ENCODE data around the gene NAA80.
"Not testable (repeated sequence)": the region's sequence is repeated elsewhere in the genome, so short reads cannot be mapped to it uniquely, and the experiment has no call there.

NAA80 gene

DNA sequence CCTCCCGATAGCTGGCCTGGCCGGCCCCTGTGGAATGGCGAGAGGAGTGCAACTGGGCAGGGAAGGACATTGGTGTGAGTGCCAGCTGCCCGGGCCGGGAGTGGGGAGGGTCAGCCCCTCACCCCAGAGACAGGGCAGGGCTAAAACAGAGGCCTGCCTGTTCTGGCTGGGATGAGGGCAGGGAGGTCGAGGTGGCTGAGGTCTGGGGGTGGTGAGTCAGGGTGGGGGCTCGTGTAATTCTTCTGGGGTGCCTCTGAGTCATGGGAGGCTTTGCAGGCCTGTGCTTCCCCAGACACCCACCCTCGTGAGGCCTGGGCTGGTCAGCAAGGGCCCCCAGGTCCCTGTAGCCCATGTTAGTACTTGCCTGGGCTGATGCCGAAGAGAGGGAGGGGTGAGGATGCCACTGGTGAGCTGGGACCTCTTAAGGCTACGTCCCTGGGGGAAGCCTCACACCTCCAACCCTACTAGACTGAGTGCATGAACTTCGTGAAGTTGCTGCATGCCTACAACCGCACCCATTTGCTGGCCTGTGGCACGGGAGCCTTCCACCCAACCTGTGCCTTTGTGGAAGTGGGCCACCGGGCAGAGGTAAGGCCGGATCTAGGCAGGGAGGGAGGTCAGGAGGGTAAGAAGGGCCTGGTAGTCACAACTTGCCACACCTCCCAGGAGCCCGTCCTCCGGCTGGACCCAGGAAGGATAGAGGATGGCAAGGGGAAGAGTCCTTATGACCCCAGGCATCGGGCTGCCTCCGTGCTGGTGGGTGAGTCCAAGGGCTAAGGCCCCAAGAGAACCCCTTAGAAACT lies 28.6 kb downstream of the NAA80 start:
- DNase-seq (ENCODE audit: low spot score), result no peak

DNA sequence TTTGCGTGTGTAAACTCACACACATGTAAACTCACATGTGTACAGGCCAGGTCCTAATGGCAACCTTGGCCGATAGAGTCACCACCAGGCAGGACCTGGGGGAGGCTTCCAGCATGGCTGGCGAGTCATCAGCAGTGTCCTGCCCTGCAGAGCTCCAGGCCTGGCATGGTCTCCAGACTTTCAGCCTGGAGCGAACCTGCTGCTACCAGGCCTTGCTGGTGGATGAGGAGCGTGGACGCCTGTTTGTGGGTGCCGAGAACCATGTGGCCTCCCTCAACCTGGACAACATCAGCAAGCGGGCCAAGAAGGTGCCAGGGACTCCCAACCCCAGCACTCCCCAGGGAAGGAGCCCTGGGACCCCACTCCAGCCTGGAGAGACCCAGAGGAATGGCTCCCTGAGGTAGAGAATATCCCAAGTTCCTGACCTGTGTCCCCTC lies 29.2 kb downstream of the NAA80 start:
- no peak for DNase-seq (ENCODE audit: low spot score)

DNA sequence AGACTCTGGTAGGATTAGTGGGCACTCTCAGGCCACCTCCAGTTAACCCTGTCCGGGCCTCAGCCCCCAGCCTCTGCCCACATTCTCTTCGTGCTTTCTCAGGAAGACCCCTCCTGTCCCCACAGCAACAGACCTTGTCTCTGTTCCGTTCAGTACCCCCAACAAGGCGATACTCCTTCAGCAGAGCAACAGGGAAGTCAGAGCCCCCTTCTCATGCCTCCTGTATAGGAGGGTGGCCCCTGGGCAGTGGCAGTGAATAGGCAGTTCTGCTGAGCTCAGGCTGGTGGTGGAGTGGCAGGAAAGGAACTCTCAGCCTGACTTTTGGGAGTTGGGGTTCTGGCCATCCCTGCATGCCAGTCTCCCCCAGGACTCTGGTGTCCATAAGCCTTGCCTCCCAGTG lies 29.7 kb downstream of the NAA80 start:
- DNase-seq (ENCODE audit: low spot score), result no peak

DNA sequence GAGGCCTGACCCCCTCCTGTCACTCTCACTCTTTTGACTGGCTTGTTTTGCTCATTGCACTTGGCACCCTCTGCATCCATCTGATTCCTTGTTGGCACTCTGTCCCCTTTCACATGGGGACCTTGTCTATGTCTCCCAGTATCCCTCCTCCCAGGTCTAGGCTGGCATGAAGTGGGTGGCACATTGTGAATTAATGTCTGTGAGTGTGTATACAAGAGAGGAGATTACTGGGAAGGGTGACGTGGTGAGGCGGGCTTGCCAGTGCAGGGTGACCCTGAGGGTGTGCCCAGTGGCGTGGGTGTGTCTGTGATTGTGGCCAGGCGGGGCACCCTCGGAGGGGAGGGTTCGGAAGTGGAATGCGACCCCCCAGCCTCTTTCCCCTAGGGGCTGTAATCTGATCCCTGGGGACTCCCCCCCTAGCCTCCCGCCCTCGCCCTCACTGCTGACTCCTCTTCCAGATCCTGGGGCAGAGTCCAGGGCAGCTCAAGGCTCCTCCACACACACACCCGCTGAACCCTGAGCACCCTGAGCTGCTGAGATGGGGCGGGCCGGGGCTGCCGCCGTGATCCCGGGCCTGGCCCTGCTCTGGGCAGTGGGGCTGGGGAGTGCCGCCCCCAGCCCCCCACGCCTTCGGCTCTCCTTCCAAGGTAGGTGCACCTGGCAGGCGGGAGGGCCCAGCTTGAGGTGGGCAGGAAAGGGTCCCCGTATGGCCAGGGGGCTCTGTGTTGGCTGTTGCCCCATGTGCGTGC lies 30.3 kb downstream of the NAA80 start, which contains the start of gene SEMA3B:
Gene SEMA3B (plus strand): TSS at position 445 of the 749 bp plus-strand sequence. CDS start 94 bp downstream, at position 539.
- no peak for DNase-seq (ENCODE audit: low spot score)

DNA sequence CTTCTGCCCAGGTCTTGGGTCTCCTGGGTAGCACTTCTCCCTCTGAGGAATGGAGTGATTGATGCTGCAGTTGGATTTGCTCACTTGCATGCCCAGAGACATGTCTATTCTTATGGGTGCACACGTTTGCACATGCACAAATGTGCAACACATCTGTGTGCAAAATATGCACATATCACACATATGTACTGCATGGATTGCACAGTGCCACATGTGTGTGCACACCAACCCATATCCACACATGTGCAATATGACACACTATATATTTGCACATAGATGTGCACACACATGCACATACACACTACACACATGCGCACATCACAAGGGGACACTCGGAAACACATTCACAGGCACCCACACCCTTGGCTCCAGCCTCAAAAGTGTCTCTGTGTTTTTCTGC lies 30.9 kb downstream of the NAA80 start:
- no peak for DNase-seq (ENCODE audit: low spot score)

DNA sequence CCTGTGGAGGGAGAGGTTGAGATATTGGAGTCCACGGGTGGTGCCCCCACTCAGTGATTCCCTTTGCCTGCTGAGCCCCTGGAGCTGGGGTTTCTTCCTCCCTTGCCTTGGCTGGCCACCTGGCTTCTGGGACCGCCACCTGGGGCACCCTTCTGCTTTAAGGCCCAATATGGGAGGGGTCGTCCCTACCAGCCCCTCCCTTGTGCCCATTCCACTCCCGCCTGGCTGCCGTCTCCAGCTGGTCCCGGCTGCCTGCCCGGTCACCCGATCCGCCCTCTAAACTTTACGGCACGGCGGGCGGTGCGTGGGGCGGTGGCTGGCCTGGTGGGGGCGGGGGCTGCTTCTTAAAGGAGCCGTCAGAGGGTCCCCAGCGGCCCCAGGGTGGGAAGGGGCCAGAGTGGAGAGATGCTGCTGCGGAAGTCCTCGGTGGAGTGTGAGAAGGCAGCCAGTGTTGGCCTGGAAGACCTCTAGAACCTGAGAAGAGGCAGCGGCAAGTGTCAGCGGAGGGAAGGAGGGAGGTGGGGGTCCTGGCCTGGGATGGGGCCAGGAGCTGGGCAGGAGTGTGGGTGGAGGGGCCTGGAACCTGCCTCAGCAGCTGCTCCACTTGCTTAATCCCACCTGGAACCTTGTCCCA lies 31.8 kb downstream of the NAA80 start:
- no peak for DNase-seq (ENCODE audit: low spot score)

DNA sequence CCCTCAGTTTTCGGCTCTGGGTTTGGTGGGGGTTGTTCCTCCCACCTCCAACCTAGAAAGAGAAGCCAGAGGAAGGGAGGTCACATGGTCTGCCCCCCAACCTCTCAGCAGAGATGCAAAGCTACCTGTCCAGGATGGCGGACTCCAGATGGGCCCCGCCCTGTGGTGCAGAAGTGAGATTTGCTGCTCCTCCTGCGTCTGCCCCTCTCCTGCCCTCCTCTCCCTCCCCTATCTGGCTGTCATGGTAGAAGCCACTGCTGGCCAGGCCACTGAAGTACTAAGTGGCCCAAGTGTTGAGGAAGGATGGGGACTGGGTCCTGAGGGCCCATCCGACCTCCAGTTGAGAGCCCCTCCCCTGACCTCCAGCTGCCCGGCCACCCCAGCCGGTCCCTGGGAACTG lies 32.4 kb downstream of the NAA80 start:
- DNase-seq (ENCODE audit: low spot score), result no peak

DNA sequence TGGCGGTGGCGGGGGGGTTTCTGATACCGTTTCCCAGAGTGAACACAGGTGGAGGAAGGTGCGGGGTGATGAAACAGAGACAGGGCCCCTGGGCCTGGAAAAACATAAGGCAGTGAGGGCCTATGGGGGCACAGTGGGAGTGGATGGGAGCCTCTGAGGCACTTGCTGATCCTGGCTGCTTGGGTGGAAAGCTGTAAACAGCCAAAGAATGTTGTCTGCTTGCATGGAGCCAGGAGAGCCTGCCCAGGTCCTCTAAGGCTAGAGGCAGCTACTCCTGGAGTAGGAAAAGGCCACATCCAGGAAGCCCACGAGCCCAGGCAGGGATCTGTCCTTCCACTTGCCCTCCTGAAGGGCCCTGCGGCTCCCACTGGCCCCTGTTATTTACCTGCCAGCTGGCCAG lies 33.2 kb downstream of the NAA80 start:
- no peak for DNase-seq (ENCODE audit: low spot score)

DNA sequence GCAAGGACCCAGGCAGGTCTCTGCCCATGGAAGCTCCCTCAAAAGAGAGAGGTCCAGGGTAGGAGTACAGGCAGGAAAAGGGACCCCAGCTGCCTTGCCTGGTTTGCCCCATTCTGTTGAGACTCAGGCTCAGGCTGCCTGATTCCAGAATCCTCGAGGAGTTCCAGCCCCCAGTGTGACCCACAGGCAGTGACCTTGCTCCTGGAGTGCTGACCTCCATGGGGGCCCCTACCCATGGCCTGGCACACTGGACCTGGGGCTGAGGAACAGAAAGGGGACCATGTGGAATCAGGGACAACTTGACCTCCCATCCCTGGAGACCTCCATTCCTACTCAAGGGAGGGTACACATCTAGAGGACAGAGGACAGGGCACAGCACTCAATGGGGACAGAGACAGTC lies 33.6 kb downstream of the NAA80 start:
- DNase-seq (ENCODE audit: low spot score), result no peak

DNA sequence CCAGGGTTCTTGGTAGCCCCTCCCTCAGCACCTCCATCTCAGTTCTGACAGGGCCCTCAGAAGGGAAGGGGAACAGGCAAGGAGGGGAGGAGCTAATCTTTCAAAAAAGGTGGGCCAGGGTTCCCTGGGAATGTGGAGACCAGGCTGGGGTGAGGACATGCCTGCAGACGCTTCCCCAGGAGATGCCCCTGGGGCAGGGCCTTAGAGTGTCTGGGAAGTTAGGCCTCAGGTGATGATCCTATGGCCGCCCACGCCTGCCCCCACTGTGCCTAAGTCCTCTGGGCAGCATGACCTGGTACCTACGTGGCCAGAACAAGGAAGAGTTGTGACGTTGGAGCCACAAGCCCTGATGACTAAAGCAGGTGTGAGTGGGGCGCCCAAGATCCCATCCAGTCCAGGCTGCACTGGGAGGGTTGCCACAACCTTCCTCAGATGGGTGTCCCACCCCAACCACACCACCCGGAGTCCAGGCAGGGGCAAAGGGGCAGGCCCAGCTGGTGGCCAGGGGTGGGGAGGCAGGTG lies 34.2 kb downstream of the NAA80 start:
- DNase-seq (ENCODE audit: low spot score), result no peak

DNA sequence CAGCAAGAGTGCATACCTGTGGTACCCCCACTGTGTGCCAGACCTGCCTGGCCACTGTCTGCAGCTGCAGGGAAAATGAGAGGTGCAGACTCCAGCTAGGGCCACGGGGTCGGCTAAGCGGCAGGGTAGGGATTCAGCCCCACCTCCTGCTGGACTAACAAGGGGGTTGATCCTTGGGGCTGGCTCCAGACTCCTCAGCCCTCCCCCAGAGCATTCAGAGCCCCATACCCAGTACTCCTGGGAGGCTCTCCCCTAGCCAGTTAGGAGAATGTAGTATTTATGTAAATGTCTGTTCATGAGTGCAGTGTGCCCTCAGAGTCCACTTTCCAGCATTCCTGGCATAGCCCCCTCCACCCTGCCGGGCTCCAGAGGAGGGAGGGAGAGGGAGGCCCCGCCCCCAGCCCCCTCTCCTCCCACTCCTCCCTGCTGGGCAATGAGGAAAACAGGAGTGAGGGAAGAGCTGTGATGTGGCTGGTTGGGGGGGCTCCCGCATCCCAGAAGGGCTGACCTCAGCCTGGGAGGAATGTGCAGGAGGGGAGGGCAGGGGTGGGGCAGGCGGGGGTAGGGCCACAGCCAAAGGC lies 34.7 kb downstream of the NAA80 start:
- DNase-seq (ENCODE audit: low spot score), result peak; percentile 93

DNA sequence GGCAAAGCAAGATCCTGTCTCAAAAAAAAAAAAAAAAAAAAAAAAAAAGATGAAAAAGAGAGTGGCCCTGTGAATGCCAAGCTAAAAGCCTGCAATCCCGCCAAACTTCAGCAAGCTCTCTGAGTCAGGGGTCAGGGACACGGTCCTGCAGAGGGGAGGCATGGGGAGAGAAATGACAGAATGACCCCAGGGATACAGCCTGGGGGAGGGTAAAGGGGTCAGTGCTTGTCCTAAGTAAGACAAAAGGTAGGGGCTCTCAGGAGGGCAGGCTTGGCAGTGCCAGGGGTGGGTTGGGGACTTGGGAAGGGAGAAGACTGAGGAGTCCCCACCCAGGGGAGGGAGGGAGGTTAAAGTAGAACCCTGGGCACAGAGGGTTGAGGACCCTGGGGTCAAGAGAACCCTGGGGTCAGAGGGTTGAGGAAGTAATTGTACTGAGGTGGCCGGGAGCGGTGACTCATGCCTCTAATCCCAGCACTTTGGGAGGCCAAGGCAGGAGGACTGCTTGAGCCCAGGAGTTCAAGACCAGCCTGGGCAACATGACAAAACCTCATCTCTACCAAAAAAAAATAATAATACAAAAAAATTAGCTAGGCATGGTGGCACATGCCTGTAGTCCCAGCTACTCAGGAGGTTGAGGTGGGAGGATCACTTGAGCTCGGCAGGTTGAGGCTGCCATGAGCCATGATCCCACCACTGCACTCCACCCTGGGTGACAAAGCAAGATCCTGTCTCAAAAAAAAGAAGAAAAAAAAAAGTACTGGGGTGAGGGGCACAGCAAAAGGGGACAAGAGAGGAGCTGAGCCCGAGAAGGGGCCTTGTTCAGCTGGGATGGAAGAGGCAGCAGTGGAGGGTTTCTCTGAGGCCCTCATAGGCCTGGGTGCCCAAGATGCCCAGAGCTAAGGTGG lies 35.5 kb downstream of the NAA80 start:
- no peak for DNase-seq (ENCODE audit: low spot score)

DNA sequence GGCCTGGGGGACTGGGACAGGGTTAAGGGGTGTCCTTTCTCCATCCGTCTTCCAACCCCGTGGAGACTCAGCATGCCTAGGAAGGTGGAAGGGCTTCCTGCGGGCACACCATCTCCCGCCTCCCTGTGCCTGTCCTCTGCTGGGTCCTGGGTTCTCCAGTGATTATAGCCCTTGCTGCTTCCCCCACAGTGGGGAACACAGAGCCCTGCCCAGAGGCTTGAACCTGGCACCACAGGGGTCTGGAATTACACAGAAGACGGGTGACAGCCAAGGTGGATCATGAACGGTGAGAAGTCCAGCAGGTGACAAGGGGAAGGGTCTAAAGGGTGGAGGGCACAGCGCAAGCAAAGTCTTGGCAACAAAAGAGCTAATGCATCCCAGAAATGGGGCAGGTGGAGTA lies 36.4 kb downstream of the NAA80 start:
- no peak for DNase-seq (ENCODE audit: low spot score)

DNA sequence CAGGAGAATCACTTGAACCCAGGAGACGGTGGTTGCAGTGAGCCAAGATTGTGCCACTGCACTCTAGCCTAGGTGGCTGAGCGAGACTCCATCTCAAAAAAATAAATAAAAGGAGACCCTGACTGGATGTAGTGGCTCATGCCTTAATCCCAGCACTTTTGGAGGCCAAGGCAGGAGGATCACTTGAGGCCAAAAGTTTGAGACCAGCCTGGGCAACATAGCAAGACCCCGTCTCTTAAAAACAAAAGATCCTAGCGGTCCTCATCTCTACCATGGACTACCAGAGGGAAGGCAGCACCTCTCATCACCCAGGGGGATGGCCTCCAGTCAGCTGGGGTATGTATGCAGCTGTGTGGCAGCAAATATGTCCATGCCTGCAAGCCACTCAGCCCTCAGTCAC lies 37.0 kb downstream of the NAA80 start:
- DNase-seq (ENCODE audit: low spot score), result not testable (repeated sequence)

DNA sequence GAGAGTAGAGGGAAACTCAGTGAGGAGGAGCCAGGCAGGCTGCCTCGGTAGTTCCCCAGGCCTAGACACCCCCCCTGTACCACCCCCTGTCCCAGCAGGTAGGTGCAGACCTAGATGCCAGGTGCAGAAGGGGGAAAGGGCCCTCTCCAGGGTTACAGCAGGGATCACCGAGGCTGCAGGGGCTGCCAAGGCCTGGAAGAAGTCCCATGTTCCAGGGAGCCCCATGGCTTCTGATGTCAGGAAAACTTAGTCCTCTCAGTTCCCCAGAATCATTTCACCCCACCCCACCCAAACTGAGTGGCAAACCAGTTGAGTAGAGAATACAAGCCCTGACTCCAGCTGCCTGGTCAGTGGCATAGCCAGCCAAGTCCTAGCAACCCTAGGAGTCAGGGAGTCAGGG lies 37.7 kb downstream of the NAA80 start:
- no peak for DNase-seq (ENCODE audit: low spot score)

DNA sequence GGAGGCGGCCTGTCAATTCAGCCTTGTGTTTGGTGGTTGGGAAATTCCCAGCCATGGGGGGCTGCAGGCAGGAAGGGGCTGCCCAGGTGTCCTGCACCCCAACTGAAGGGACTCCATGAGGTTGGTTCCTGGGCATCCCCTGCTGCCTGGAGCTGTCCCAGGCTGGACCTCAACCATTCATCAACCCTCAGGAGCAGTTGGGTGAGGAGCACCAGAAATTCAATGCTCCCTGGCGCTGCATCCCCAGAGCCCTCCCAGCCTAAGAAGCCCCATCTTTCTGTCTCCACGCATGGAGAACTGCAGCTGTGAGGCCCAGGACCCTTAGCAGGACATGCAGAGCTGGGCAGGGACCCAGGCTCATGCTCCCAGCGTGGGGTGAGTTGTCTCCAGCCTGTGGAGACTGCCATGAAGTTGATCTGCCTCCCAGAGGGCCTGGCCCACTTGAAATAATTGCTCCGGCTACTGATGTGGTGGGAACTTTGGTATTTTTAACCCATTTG lies 38.2 kb downstream of the NAA80 start:
- DNase-seq (ENCODE audit: low spot score), result no peak

DNA sequence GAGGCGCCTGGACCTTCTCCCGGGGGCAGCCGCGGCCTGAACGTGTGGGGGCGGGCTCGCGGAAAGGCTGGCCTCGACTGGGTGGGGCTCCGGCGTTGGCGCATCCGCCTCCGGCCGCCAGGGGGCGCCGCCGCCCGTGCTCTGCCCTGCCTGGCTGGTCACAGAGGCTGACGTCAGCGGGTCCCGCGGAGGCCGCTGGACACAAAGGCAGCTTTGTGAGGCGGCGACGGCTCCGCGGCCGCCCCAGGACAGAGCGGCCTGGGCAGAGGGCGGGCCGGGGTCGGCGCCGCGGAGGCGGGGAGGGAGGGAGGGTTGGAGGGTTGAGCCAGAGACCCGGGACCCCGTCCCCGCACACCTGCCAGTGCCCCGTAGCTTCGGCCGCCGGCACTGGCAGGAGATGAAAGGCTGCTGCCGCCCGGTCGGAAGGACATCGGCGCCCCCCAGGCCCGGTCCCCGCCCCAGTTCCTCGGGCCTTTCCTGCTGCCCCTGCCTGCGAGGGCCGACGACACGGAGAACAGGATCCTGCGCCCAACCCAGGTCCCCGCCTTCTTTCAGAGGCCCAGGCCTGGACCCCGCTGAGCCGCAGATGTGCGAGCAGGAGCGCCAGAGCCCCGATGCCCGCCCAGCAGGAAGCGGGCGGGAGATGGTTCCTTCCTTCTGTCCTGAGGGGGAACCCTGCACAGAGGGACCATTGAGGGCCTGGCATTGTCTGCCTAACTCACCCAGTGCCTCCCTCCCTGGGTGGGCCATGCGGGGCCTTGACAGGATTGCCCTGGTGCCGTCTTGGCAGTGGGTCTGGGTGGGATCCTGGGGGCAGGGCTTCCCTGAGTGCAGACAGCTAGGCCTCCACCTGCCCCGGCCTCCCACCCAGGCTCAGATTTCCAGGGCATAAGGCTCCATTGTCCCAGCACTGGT lies 38.9 kb downstream of the NAA80 start:
- peak; percentile 88 for DNase-seq (ENCODE audit: low spot score)

DNA sequence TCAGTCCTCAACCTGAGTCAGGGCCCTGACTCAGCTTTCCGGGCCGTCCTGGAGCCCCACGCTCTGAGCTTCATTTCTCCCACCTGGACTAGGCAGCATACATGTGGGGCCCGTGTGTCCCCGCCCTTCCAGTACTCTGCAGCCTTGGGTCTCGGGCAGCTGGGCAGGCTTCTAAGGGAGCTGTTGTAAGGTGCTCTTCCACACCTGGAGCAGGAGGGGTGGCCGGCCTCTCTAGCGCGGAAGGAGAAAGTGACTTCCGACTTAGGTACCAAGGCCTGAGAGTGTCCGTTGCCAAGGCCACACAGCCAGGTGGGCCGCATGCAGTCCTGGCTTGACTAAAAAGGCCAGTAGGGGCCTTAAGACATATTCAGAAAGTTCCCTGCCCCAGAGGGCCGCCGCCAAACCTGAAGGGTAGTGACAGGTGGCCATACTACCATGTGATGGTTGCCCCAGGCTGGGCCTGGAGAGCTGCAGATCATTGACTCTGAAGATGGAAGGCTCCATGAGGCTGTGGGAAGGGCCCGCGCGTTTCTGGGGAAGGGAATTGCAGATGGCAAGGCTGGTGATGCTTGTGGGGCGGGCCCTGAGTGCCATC lies 39.7 kb downstream of the NAA80 start:
- DNase-seq (ENCODE audit: low spot score), result no peak

DNA sequence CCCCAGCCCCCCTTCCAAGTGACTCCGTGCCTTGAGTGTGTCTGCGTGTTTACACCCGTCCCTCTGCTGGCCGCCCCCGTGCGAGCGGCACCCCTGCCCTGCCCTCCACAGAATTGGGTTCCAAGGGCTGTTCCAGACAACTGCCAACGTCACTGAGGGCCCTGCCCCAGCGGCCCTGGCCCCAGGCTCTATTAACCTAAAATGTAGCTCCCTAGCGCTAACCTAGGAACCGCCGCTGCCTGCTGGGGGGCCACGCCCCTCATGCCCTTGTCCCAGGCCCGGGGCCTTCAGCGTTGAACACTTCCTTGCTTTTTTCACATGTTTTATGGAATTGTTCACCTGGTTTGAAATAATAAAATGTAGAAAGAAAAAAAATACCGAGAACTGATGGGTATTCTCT lies 40.2 kb downstream of the NAA80 start:
- no peak for DNase-seq (ENCODE audit: low spot score)

Data from cerebellar cortex (tissue), 1 donor.